ENCODE data around the gene CT45A9.
"Not testable (repeated sequence)": the region's sequence is repeated elsewhere in the genome, so short reads cannot be mapped to it uniquely, and the experiment has no call there.

CT45A9 gene

DNA sequence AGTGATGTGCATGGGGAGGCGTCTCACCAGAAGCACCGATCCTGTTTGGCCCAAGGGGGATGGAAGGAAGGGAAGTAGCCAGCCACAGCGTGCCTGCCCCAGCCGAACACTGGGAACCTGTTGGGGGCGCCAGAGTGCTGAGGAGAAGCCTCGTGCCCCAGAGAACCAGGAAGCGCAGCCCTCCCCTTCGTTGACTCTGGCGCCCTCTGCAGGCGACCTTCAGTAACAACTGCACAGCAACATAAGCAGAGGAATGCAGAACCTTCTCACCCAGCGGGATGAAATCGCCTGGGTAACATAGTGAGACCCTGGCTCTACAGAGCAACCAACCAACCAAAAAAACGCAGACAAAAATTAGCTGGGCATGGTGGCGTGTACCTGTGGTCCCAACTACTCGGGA, 17.4 kb upstream of the CT45A9 start:
- H3K27me3 ChIP-seq (ENCODE audit: insufficient read depth, low read length, poor library complexity, severe bottlenecking); H3K36me3 ChIP-seq (ENCODE audit: insufficient read depth, low read length); H2AFZ ChIP-seq (ENCODE audit: low read length); H3K79me2 ChIP-seq (ENCODE audit: insufficient read depth, low read length); H3K9ac ChIP-seq (ENCODE audit: low read depth, low read length, poor library complexity, severe bottlenecking); H3K9me2 ChIP-seq (replicated peaks; ENCODE audit: low read depth, low read length); H4K20me1 ChIP-seq (ENCODE audit: insufficient read depth, low read length, poor library complexity, severe bottlenecking); H3K9me3 ChIP-seq (ENCODE audit: insufficient read depth, low read depth, low read length); H3K4me3 ChIP-seq (ENCODE audit: low read length, poor library complexity, severe bottlenecking); H3F3A ChIP-seq (ENCODE audit: low read depth); H3K4me2 ChIP-seq (ENCODE audit: low read depth, low read length, poor library complexity, severe bottlenecking); H3K4me1 ChIP-seq (ENCODE audit: insufficient read depth, low read length, poor library complexity, severe bottlenecking): not testable (repeated sequence)
- TF ChIP-seq, protein P1, sequence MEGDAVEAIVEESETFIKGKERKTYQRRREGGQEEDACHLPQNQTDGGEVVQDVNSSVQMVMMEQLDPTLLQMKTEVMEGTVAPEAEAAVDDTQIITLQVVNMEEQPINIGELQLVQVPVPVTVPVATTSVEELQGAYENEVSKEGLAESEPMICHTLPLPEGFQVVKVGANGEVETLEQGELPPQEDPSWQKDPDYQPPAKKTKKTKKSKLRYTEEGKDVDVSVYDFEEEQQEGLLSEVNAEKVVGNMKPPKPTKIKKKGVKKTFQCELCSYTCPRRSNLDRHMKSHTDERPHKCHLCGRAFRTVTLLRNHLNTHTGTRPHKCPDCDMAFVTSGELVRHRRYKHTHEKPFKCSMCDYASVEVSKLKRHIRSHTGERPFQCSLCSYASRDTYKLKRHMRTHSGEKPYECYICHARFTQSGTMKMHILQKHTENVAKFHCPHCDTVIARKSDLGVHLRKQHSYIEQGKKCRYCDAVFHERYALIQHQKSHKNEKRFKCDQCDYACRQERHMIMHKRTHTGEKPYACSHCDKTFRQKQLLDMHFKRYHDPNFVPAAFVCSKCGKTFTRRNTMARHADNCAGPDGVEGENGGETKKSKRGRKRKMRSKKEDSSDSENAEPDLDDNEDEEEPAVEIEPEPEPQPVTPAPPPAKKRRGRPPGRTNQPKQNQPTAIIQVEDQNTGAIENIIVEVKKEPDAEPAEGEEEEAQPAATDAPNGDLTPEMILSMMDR (conservative IDR thresholded peaks at IDR 0.05; ENCODE audit: low read length): peak; percentile 49

DNA sequence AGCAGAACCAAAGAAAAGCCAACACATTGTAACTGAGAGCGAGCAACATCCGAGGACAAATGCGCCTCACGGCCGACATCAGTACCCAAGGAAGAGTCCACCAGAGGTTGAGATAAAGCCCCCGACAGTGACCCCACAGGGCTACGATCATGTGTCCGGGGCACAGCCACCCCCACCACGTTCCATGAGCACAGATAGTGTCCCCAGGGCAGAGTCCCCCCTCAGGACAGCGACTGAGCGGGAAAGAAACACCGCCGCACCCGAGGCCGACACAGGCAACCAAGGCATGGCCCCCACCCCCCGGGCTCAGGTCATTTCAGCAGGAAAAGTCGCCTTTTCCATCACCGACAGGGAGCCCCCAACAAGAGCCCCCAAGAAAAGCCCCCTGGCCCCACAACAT, 16.6 kb upstream of the CT45A9 start:
- H4K20me1 ChIP-seq (ENCODE audit: insufficient read depth, low read length, poor library complexity, severe bottlenecking): not testable (repeated sequence)

DNA sequence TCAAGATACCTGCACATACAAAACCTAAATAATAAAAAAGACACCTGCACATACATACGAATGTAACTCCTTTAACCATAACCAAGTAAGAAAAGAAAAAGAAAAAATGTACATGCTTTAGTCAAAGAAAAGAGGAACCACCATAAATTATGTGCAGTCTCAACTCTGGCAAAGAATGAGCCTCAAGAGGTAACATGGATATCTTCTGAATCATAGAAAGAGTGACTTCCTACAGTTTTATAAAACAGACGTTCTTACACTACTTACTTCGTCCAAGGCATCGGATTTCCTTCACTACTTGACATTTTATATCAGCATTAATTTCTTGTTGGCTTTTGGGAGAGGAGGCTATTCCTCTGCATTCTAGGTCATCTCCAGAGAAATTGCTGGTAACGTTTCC, 11.1 kb upstream of the CT45A9 start:
- H4K20me1 ChIP-seq (ENCODE audit: insufficient read depth, low read length, poor library complexity, severe bottlenecking); H3K36me3 ChIP-seq (ENCODE audit: insufficient read depth, low read length); H3K4me2 ChIP-seq (ENCODE audit: low read depth, low read length, poor library complexity, severe bottlenecking); H3F3A ChIP-seq (ENCODE audit: low read depth); H3K9me3 ChIP-seq (ENCODE audit: insufficient read depth, low read depth, low read length); H3K9ac ChIP-seq (ENCODE audit: low read depth, low read length, poor library complexity, severe bottlenecking); H3K27me3 ChIP-seq (ENCODE audit: insufficient read depth, low read length, poor library complexity, severe bottlenecking); H3K4me1 ChIP-seq (ENCODE audit: insufficient read depth, low read length, poor library complexity, severe bottlenecking); H3K4me3 ChIP-seq (ENCODE audit: low read length, poor library complexity, severe bottlenecking); H2AFZ ChIP-seq (ENCODE audit: low read length); H3K9me2 ChIP-seq (replicated peaks; ENCODE audit: low read depth, low read length); H3K79me2 ChIP-seq (ENCODE audit: insufficient read depth, low read length): not testable (repeated sequence)

More for the DNA sequence above, 16.6 kb upstream of the CT45A9 start:
- H3K79me2 ChIP-seq (ENCODE audit: insufficient read depth, low read length); H3K27me3 ChIP-seq (ENCODE audit: insufficient read depth, low read length, poor library complexity, severe bottlenecking); H3K4me1 ChIP-seq (ENCODE audit: insufficient read depth, low read length, poor library complexity, severe bottlenecking); H2AFZ ChIP-seq (ENCODE audit: low read length); H3K4me2 ChIP-seq (ENCODE audit: low read depth, low read length, poor library complexity, severe bottlenecking); H3F3A ChIP-seq (ENCODE audit: low read depth); H3K9me2 ChIP-seq (replicated peaks; ENCODE audit: low read depth, low read length); H3K9me3 ChIP-seq (ENCODE audit: insufficient read depth, low read depth, low read length); H3K9ac ChIP-seq (ENCODE audit: low read depth, low read length, poor library complexity, severe bottlenecking); H3K36me3 ChIP-seq (ENCODE audit: insufficient read depth, low read length); H3K4me3 ChIP-seq (ENCODE audit: low read length, poor library complexity, severe bottlenecking): not testable (repeated sequence)

DNA sequence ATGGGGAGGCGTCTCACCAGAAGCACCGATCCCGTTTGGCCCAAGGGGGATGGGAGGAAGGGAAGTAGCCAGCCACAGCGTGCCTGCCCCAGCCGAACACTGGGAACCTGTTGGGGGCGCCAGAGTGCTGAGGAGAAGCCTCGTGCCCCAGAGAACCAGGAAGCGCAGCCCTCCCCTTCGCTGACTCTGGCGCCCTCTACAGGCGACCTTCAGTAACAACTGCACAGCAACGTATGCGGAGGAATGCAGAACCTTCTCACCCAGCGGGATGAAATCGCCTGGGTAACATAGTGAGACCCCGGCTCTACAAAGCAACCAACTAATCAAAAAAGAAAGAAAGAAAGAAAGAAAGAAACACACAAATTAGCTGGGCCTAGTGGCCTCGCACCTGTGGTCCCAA, 17.2 kb downstream of the CT45A9 start, which contains the start of gene CT45A8:
Gene CT45A8 (minus strand): TSS at position 101 of the 400 bp plus-strand sequence. CDS start 3,755 bp downstream, outside the sequence.
- not testable (repeated sequence) for H3K9ac ChIP-seq (ENCODE audit: low read depth, low read length, poor library complexity, severe bottlenecking); H3F3A ChIP-seq (ENCODE audit: low read depth); H3K27me3 ChIP-seq (ENCODE audit: insufficient read depth, low read length, poor library complexity, severe bottlenecking); H3K9me3 ChIP-seq (ENCODE audit: insufficient read depth, low read depth, low read length); H3K4me1 ChIP-seq (ENCODE audit: insufficient read depth, low read length, poor library complexity, severe bottlenecking); H4K20me1 ChIP-seq (ENCODE audit: insufficient read depth, low read length, poor library complexity, severe bottlenecking); H3K4me3 ChIP-seq (ENCODE audit: low read length, poor library complexity, severe bottlenecking); H3K79me2 ChIP-seq (ENCODE audit: insufficient read depth, low read length); H2AFZ ChIP-seq (ENCODE audit: low read length); H3K36me3 ChIP-seq (ENCODE audit: insufficient read depth, low read length); H3K4me2 ChIP-seq (ENCODE audit: low read depth, low read length, poor library complexity, severe bottlenecking); H3K9me2 ChIP-seq (replicated peaks; ENCODE audit: low read depth, low read length)

DNA sequence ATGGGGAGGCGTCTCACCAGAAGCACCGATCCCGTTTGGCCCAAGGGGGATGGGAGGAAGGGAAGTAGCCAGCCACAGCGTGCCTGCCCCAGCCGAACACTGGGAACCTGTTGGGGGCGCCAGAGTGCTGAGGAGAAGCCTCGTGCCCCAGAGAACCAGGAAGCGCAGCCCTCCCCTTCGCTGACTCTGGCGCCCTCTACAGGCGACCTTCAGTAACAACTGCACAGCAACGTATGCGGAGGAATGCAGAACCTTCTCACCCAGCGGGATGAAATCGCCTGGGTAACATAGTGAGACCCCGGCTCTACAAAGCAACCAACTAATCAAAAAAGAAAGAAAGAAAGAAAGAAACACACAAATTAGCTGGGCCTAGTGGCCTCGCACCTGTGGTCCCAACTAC, 34.4 kb downstream of the CT45A9 start, which contains the start of gene CT45A7:
Gene CT45A7 (minus strand): TSS at position 101 of the 400 bp plus-strand sequence. CDS start 3,747 bp downstream, outside the sequence.
- not testable (repeated sequence) for H3K9me3 ChIP-seq (ENCODE audit: insufficient read depth, low read depth, low read length); H2AFZ ChIP-seq (ENCODE audit: low read length); H3F3A ChIP-seq (ENCODE audit: low read depth); H3K27me3 ChIP-seq (ENCODE audit: insufficient read depth, low read length, poor library complexity, severe bottlenecking); H3K9ac ChIP-seq (ENCODE audit: low read depth, low read length, poor library complexity, severe bottlenecking); H3K4me3 ChIP-seq (ENCODE audit: low read length, poor library complexity, severe bottlenecking); H3K4me1 ChIP-seq (ENCODE audit: insufficient read depth, low read length, poor library complexity, severe bottlenecking); H3K36me3 ChIP-seq (ENCODE audit: insufficient read depth, low read length); H3K4me2 ChIP-seq (ENCODE audit: low read depth, low read length, poor library complexity, severe bottlenecking); H3K79me2 ChIP-seq (ENCODE audit: insufficient read depth, low read length); H4K20me1 ChIP-seq (ENCODE audit: insufficient read depth, low read length, poor library complexity, severe bottlenecking); H3K9me2 ChIP-seq (replicated peaks; ENCODE audit: low read depth, low read length)

DNA sequence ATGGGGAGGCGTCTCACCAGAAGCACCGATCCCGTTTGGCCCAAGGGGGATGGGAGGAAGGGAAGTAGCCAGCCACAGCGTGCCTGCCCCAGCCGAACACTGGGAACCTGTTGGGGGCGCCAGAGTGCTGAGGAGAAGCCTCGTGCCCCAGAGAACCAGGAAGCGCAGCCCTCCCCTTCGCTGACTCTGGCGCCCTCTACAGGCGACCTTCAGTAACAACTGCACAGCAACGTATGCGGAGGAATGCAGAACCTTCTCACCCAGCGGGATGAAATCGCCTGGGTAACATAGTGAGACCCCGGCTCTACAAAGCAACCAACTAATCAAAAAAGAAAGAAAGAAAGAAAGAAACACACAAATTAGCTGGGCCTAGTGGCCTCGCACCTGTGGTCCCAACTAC, 51.7 kb downstream of the CT45A9 start, which contains the start of gene CT45A2:
Gene CT45A2 (minus strand): TSS at position 101 of the 400 bp plus-strand sequence. CDS start 3,747 bp downstream, outside the sequence.
- not testable (repeated sequence) for H3K4me2 ChIP-seq (ENCODE audit: low read depth, low read length, poor library complexity, severe bottlenecking); H3F3A ChIP-seq (ENCODE audit: low read depth); H3K9ac ChIP-seq (ENCODE audit: low read depth, low read length, poor library complexity, severe bottlenecking); H3K27me3 ChIP-seq (ENCODE audit: insufficient read depth, low read length, poor library complexity, severe bottlenecking); H3K36me3 ChIP-seq (ENCODE audit: insufficient read depth, low read length); H3K4me3 ChIP-seq (ENCODE audit: low read length, poor library complexity, severe bottlenecking); H3K9me3 ChIP-seq (ENCODE audit: insufficient read depth, low read depth, low read length); H2AFZ ChIP-seq (ENCODE audit: low read length); H3K9me2 ChIP-seq (replicated peaks; ENCODE audit: low read depth, low read length); H4K20me1 ChIP-seq (ENCODE audit: insufficient read depth, low read length, poor library complexity, severe bottlenecking); H3K4me1 ChIP-seq (ENCODE audit: insufficient read depth, low read length, poor library complexity, severe bottlenecking); H3K79me2 ChIP-seq (ENCODE audit: insufficient read depth, low read length)
